B cell (primary cell): Measurements from ENCODE around the gene ZDHHC14. TPM values are rescaled to one million over a fixed set of nuclear protein-coding genes. Genes with fewer than 3 reads are reported as not detected.

Experiments
- ATAC-seq: fragments of 200-7000 bp; cut with Tn5 transposase; one replicate; pipeline ENCODE4 v1.10.0; 2021; ENCODE audit warnings: low read depth, mild to moderate bottlenecking, moderate number of reproducible peaks, moderate library complexity
- CTCF ChIA-PET: fragments of 350-600 bp; sonication (Branson Sonifier 250); formaldehyde crosslinking; loops from one replicate; lab custom pipeline; 2021; ENCODE audit warnings: antibody characterized with exemption, inconsistent platforms; lab: Charles Lee
- POLR2A ChIA-PET: fragments of 350-600 bp; sonication (Branson Sonifier 250); formaldehyde crosslinking; loops from one replicate; lab custom pipeline; 2021; ENCODE audit warnings: antibody characterized with exemption; lab: Charles Lee
- DNase-seq: peaks from one replicate; pipeline ENCODE4 v3.0.0; 2013
- H2AFZ ChIP-seq: 2 replicates; pipeline ENCODE4 v1.6.1; 2012; ENCODE audit warnings: mild to moderate bottlenecking, low read depth, low read length; ENCODE audit not compliant: insufficient read depth, poor library complexity, severe bottlenecking
- H3K27ac ChIP-seq, 2 donors: 1 replicate in 1 of 2; 2 replicates in 1 of 2; pipeline ENCODE4 v1.5.1; 2012 to 2013; ENCODE audit warnings: low read length in 2 of 2, mild to moderate bottlenecking in 2 of 2, moderate library complexity in 1 of 2
- H3K27me3 ChIP-seq, 4 experiments: fragments of 200-600 bp in 1 of 4; sonication (generic) in 1 of 4; replicated peaks in 1 of 4; 1 replicate in 2 of 4; 2 replicates in 2 of 4; pipeline versions ENCODE4 v1.6.1 to v1.7.0; 2013 to 2016; ENCODE audit warnings: low read length in 3 of 4, mild to moderate bottlenecking in 2 of 4, mixed read lengths in 1 of 4, moderate library complexity in 1 of 4; ENCODE audit not compliant: insufficient read depth in 4 of 4, control insufficient read depth in 3 of 4; ENCODE audit errors: control extremely low read depth in 1 of 4
- H3K36me3 ChIP-seq, 2 experiments: replicated peaks in 1 of 2; 1 replicate in 1 of 2; 2 replicates in 1 of 2; pipeline versions ENCODE4 v1.6.1 to v1.7.1; 2013; ENCODE audit warnings: low read length in 1 of 2; ENCODE audit not compliant: insufficient read depth in 2 of 2, control insufficient read depth in 1 of 2; ENCODE audit errors: control extremely low read depth in 1 of 2, extremely low read depth in 1 of 2
- H3K4me1 ChIP-seq, 2 donors: fragments of 200-600 bp in 1 of 2; sonication (generic) in 1 of 2; 1 replicate in 1 of 2; 2 replicates in 1 of 2; pipeline versions ENCODE4 v1.5.1 to v1.6.1; 2013 to 2017; ENCODE audit warnings: low read length in 2 of 2; ENCODE audit not compliant: control insufficient read depth in 2 of 2, insufficient read depth in 2 of 2
- H3K4me2 ChIP-seq: replicated peaks from 2 replicates; pipeline ENCODE3; 2012; ENCODE audit warnings: mild to moderate bottlenecking, low read depth, low read length; ENCODE audit not compliant: poor library complexity, severe bottlenecking
- H3K4me3 ChIP-seq, 5 experiments: fragments of 200-600 bp in 1 of 5; sonication (generic) in 1 of 5; 1 replicate in 3 of 5; 2 replicates in 2 of 5; pipeline versions ENCODE4 v1.5.1 to v1.7.0; 2011 to 2016; ENCODE audit warnings: low read length in 4 of 5, mild to moderate bottlenecking in 4 of 5, low read depth in 2 of 5, control low read depth in 1 of 5, moderate library complexity in 1 of 5; ENCODE audit not compliant: insufficient read depth in 1 of 5; ENCODE audit errors: control extremely low read depth in 1 of 5, extremely low read depth in 1 of 5
- H3K79me2 ChIP-seq: fragments of 200-600 bp; sonication (generic); one replicate; pipeline ENCODE4 v1.6.0; 2016; ENCODE audit warnings: low read length; ENCODE audit not compliant: control insufficient read depth, insufficient read depth
- H3K9ac ChIP-seq: fragments of 200-600 bp; sonication (generic); 2 replicates; pipeline ENCODE4 v1.6.1; 2017; ENCODE audit warnings: mild to moderate bottlenecking, low read length, moderate library complexity
- H3K9me3 ChIP-seq, 3 donors: one replicate each; pipeline versions ENCODE4 v1.6.1 to v1.7.1; 2013; ENCODE audit warnings: low read length in 2 of 3; ENCODE audit not compliant: control insufficient read depth in 2 of 3, insufficient read depth in 1 of 3; ENCODE audit errors: control extremely low read depth in 1 of 3
- H4K20me1 ChIP-seq: 2 replicates; pipeline ENCODE4 v1.6.0; 2012; ENCODE audit warnings: mild to moderate bottlenecking, low read length; ENCODE audit not compliant: insufficient read depth, control insufficient read depth, poor library complexity, severe bottlenecking
- H3K27ac Mint-ChIP-seq: one replicate; pipeline ENCODE4 v1.8.0; 2021; ENCODE audit warnings: mixed read lengths
- H3K27me3 Mint-ChIP-seq: one replicate; pipeline ENCODE4 v1.8.0; 2021; ENCODE audit warnings: mixed read lengths
- H3K4me1 Mint-ChIP-seq: one replicate; pipeline ENCODE4 v1.8.0; 2021; ENCODE audit warnings: mixed read lengths
- H3K4me3 Mint-ChIP-seq: one replicate; pipeline ENCODE4 v1.8.0; 2021; ENCODE audit warnings: mixed read lengths
- H3K9me3 Mint-ChIP-seq: one replicate; pipeline ENCODE4 v1.8.0; 2022; ENCODE audit warnings: mixed read lengths; ENCODE audit not compliant: insufficient read depth
- CTCF ChIP-seq: fragments of 200-600 bp; IDR thresholded peaks from one replicate; pipeline ENCODE4 v1.8.0; 2022; ENCODE audit warnings: antibody characterized with exemption, mild to moderate bottlenecking
- EZH2 ChIP-seq: IDR thresholded peaks from 2 replicates; pipeline ENCODE4 v1.6.1; 2012; ENCODE audit warnings: borderline replicate concordance, low read depth, mild to moderate bottlenecking, moderate library complexity, low read length; ENCODE audit not compliant: insufficient read depth, poor library complexity, severe bottlenecking
- WGBS: methylation state at CpG from one replicate; pipeline ENCODE4 v1.1.5; 2013; ENCODE audit warnings: missing lambda C conversion rate; ENCODE audit not compliant: insufficient coverage; 5-methylcytosine and 5-hydroxymethylcytosine counted together
- intact Hi-C: fragments of 100-400 bp; cut with micrococcal nuclease; formaldehyde crosslinking; loops from one replicate; pipeline ENCODE4 v1.10.0; 2022
- polyA plus RNA-seq: library from polyadenylated mRNA; depleted of rRNA; stranded (reverse); fragments of >200 nt; gene quantifications from 2 replicates; pipeline ENCODE4 v1.2.3, GENCODE V29; 2012
- total RNA-seq, 2 donors: library from RNA; stranded (reverse); fragments of 120-200 nt in 1 of 2; gene quantifications; 1 replicate in 1 of 2; 2 replicates in 1 of 2; pipeline versions ENCODE4 v1.2.3 to v1.2.4, GENCODE V29; 2013 to 2022

ZDHHC14 gene
- total and polyA plus RNA-seq, 2 donors (not counting 1 experiment from before 2014, with no cell fraction given): 8.8 to 50.4 TPM

GRCh38 chr6:157585274-157586087 lies 204.5 kb downstream of the ZDHHC14 start:
- no peak overlapping the region for H3K4me2 ChIP-seq
- H3K4me3 ChIP-seq: no peak overlapping the region
- peaks cover 15% of the 10 kb centered on the region for H3K79me2 ChIP-seq
- no peaks in the 10 kb centered on the region for H4K20me1 ChIP-seq
- no peak overlapping the region for H3K27ac ChIP-seq
- H3K27me3 Mint-ChIP-seq: no peaks in the 10 kb centered on the region
- H3K27me3 ChIP-seq: no peaks in the 10 kb centered on the region
- 96% methylated on average over 6 of the region's 6 CpGs for WGBS
- H3K9ac ChIP-seq: no peak overlapping the region
- H3K9me3 Mint-ChIP-seq: peaks cover 14% of the 10 kb centered on the region
- ATAC-seq: no peak
- peaks cover 0 to 2% of the 10 kb centered on the region in 2 experiments for H3K36me3 ChIP-seq
- no peak overlapping the region for H3K27ac Mint-ChIP-seq
- ChIA-PET POLR2A (interaction anchor here (1.0 kb wide), 1 partner anchor 15 kb away, joined by 3 read pairs; no protein-coding TSS in a partner anchor), CTCF (interaction anchor here (0.7 to 1.1 kb wide), 2 partner anchors 21 to 115 kb away, joined by 3 to 4 read pairs; no protein-coding TSS in a partner anchor)
- intact Hi-C loops: no loop called here
- H3K9me3 ChIP-seq: peaks cover 0 to 27% (median 14%) of the 10 kb centered on the region in 3 donors
- DNase-seq: no peak
- H3K4me3 Mint-ChIP-seq: no peak overlapping the region
- peaks cover 2 to 28% of the 10 kb centered on the region in 2 donors for H3K4me1 ChIP-seq
- peaks cover 37% of the 10 kb centered on the region for H3K4me1 Mint-ChIP-seq
- H2AFZ ChIP-seq: no peak overlapping the region
- no peak for TF ChIP-seq CTCF
- TF ChIP-seq EZH2: no peak

GRCh38 chr6:157586088-157586414 lies 205.1 kb downstream of the ZDHHC14 start:
- peaks cover 36% of the 10 kb centered on the region for H3K4me1 Mint-ChIP-seq
- H4K20me1 ChIP-seq: no peaks in the 10 kb centered on the region
- no peak overlapping the region for H3K27ac Mint-ChIP-seq
- H3K4me2 ChIP-seq: no peak overlapping the region
- no peak overlapping the region for H2AFZ ChIP-seq
- TF ChIP-seq CTCF: no peak
- TF ChIP-seq EZH2: no peak
- H3K27me3 Mint-ChIP-seq: no peaks in the 10 kb centered on the region
- no peak overlapping the region for H3K4me3 Mint-ChIP-seq
- DNase-seq: no peak
- intact Hi-C loops: no loop called here
- peaks cover 2 to 28% of the 10 kb centered on the region in 2 donors for H3K4me1 ChIP-seq
- H3K4me3 ChIP-seq: no peak overlapping the region
- ChIA-PET POLR2A (interaction anchor here (0.5 kb wide), 1 partner anchor 15 kb away, joined by 4 read pairs; no protein-coding TSS in a partner anchor), CTCF (interaction anchor here (0.8 kb wide), 1 partner anchor 15 kb away, joined by 4 read pairs; no protein-coding TSS in a partner anchor)
- peaks cover 0 to 32% (median 18%) of the 10 kb centered on the region in 3 donors for H3K9me3 ChIP-seq
- no peak for ATAC-seq
- no peak overlapping the region for H3K9ac ChIP-seq
- peaks cover 14% of the 10 kb centered on the region for H3K9me3 Mint-ChIP-seq
- H3K36me3 ChIP-seq: peaks cover 0 to 2% of the 10 kb centered on the region in 2 experiments
- H3K27me3 ChIP-seq: no peaks in the 10 kb centered on the region
- WGBS: 97% methylated on average over 5 of the region's 5 CpGs
- H3K27ac ChIP-seq: no peak overlapping the region
- H3K79me2 ChIP-seq: peaks cover 11% of the 10 kb centered on the region
